Hematopoietic multipotent progenitor cell treated with erythropoietin and hydrocortisone succinate and interleukin-3 and kit ligand, for 6 days (in vitro differentiated cells): ENCODE data around the gene SMYD3.

ENCODE experiments used
- DNase-seq: peaks from one replicate; pipeline ENCODE4 v3.0.0-alpha.2; 2015

Gene SMYD3

GRCh38 chr1:246506674-246507481 lies at the start of gene SMYD3:
Gene SMYD3, minus strand, starts transcription at chr1:246507279.
- DNase-seq: peak; percentile 86

- DNase-seq: no peak
These were observed 47.1 kb upstream of the SMYD3 start for GRCh38 chr1:246554201-246554600.

- DNase-seq: no peak
These were observed 45.0 kb upstream of the SMYD3 start for GRCh38 chr1:246552110-246552509.

- DNase-seq: no peak
These were observed 43.3 kb upstream of the SMYD3 start for GRCh38 chr1:246550402-246550801.

GRCh38 chr1:246549665-246550064 lies 42.6 kb upstream of the SMYD3 start:
- DNase-seq: no peak

GRCh38 chr1:246544001-246544400 lies 36.9 kb upstream of the SMYD3 start:
- peak; percentile 17 for DNase-seq

GRCh38 chr1:246540738-246541491 lies 33.8 kb upstream of the SMYD3 start:
- no peak for DNase-seq

- DNase-seq: no peak
These were observed 30.8 kb upstream of the SMYD3 start for GRCh38 chr1:246537887-246538286.

GRCh38 chr1:246537441-246537840 lies 30.4 kb upstream of the SMYD3 start:
- DNase-seq: no peak

GRCh38 chr1:246534114-246534513 lies 27.0 kb upstream of the SMYD3 start:
- no peak for DNase-seq

GRCh38 chr1:246533371-246533905 lies 26.4 kb upstream of the SMYD3 start:
- no peak for DNase-seq

- peak; percentile 14 for DNase-seq
These were observed 25.4 kb upstream of the SMYD3 start for GRCh38 chr1:246532519-246532918.

GRCh38 chr1:246530482-246530881 lies 23.4 kb upstream of the SMYD3 start:
- no peak for DNase-seq

- no peak for DNase-seq
These were observed 22.1 kb upstream of the SMYD3 start for GRCh38 chr1:246528933-246529731.

GRCh38 chr1:246527402-246528088 lies 20.5 kb upstream of the SMYD3 start:
- peak; percentile 51 for DNase-seq

- DNase-seq: peak; percentile 6
These were observed 19.8 kb upstream of the SMYD3 start for GRCh38 chr1:246526915-246527314.

- no peak for DNase-seq
These were observed 19.3 kb upstream of the SMYD3 start for GRCh38 chr1:246526380-246526779.

- no peak for DNase-seq
These were observed 12.4 kb upstream of the SMYD3 start for GRCh38 chr1:246519514-246519913.

GRCh38 chr1:246518456-246519205 lies 11.6 kb upstream of the SMYD3 start:
- DNase-seq: no peak

- DNase-seq: no peak
These were observed 10.3 kb upstream of the SMYD3 start for GRCh38 chr1:246517391-246517790.

GRCh38 chr1:246516126-246516525 lies 9.0 kb upstream of the SMYD3 start:
- no peak for DNase-seq
